Glomerular visceral epithelial cell (primary cell): ENCODE data around the gene SLC2A5.
"Not testable (repeated sequence)": the region's sequence is repeated elsewhere in the genome, so short reads cannot be mapped to it uniquely, and the experiment has no call there.

Experiments used
- DNase-seq: peaks from one replicate; pipeline ENCODE4 v3.0.0-alpha.2; 2016; ENCODE audit errors: extremely low spot score

The SLC2A5 gene

DNA sequence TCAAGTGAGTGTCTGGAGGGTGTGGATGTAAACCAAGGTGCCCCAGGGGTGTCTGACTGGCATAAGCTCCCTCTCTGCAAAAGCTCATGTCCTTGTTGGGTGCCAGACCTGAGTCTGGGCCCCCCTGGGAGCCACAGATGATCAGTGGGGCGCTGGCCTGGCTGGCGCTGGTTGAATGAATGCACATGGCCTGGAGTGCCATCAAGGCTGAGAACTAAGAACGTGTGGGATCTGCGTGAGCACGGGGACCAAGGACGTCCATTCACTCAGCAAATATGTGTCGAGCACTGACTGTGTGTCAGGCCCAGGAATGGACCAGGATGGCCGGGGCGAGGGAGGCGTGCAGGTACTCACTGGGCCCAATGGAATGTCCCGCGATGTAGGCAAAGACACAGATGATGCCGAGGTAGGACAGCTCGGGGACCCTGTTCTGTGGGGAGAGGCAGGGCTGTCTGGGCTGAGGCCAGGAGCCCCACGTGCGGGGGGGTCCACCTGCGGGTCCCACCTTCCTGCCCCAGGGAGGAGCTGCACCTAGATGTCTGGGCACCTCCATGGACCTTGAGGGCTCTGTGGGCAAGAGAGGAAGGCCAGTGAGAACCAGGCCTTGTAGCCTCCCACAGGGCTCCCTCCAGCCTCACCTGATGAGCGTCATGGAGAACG, 62.3 kb downstream of the SLC2A5 start:
- DNase-seq, result no peak

- no peak for DNase-seq
Observed at GRCh38 chr1:9005395-9005708, 64.1 kb downstream of the SLC2A5 start.

DNA sequence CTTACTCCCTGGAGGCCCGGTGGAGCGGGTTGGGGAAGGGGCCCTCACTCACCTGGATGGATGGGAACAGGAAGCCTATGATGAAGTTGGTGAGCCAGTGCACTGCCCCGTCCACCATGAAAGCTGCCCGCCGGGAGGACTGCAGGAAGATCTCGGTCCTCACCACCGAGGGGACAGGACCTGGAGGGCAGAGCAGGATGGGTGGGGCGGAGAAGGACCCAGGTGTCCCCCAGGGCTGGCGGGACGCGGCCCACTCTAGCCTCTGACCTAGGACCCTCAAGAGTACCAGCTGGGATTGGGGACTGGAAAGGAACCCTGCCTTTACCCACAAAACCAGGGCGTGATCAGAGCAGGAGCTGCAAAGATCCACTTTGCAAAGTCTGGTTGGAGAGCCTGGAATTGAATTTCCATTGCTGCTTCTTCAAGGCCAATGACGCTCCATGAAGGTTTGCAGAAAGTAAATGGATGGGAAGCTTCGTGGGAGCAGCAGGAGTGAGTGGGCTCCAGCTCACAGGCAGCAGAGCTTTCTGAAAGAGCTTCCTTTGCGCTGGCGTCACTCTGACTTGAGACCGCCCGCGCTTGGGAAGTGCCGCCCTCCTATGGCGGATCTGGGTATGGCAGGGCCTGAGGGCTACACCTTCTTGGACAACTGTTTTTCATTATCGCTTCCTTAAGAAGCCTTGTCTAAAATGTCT, 64.6 kb downstream of the SLC2A5 start:
- peak; percentile 78 for DNase-seq

DNA sequence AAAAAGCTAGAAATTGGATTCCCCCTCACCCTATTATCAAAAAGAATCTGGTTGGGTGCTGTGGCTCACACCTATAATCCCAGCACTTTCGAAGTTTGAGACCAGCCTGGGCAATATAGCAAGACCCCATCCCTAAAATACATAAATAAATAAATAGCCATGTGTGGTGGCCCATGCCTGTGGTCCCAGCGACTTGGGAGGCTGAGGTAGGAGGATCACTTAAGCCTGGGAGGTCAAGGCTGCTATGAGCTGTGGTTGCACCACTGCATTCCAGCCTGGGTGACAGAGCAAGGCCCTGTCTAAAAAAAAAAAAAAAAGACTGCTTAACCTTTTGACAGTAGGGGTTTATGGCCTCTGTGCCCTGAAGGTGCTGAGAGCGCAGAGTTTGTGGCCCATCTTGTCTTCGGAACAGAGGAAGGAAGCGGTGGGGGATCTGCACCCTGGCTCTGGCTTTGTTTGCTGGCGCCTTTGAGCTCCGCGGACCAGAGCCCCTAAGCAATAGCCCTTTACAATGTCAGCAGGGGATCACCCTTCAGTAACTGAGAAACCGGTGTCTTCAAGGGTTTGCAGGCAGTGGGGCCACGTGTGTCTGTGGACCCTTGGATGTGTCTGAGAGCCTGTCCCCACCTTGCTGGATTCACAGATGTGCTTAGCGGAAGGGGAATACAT, 65.3 kb downstream of the SLC2A5 start:
- no peak for DNase-seq

DNA sequence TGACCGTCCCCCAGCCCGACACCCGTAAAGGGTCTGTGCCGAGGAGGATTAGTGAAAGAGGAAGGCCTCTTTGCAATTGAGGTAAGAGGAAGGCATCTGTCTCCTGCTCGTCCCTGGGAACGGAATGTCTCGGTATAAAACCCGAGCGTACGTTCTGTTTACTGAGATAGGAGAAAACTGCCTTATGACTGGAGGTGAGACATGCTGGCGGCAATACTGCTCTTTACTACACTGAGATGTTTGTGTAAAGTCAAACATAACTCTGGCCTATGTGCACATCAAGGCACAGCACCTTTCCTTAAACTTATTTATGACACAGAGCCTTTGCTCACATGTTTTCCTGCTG, 67.2 kb downstream of the SLC2A5 start:
- DNase-seq, result not testable (repeated sequence)

DNA sequence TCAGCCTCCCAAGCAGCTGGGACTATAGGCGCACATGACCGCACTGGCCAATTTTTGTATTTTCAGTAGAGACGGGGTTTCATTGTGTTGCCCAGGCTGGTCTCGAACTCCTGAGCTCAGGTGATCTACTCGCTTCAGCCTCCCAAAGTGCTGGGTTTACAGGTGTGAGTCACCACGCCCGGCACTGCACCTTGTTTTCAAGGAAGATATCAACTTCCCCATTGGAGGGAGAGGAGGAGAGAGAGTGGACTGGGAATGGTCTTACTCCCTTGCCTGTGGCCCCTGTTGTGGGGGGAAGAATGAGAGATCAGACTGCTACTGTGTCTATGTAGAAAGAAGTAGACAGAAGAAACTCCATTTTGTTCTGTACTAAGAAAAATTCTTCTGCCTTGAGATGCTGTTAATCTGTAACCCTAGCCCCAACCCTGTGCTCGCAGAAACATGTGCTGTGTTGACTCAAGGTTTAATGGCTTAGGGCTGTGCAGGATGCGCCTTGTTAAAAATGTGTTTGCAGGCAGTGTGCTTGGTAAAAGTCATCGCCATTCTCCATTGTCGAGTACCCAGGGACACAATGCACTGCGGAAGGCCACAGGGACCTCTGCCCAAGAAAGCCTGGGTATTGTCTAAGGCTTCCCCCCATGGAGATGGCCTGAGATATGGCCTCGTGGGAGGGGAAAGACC, 67.8 kb downstream of the SLC2A5 start:
- DNase-seq, result not testable (repeated sequence)

DNA sequence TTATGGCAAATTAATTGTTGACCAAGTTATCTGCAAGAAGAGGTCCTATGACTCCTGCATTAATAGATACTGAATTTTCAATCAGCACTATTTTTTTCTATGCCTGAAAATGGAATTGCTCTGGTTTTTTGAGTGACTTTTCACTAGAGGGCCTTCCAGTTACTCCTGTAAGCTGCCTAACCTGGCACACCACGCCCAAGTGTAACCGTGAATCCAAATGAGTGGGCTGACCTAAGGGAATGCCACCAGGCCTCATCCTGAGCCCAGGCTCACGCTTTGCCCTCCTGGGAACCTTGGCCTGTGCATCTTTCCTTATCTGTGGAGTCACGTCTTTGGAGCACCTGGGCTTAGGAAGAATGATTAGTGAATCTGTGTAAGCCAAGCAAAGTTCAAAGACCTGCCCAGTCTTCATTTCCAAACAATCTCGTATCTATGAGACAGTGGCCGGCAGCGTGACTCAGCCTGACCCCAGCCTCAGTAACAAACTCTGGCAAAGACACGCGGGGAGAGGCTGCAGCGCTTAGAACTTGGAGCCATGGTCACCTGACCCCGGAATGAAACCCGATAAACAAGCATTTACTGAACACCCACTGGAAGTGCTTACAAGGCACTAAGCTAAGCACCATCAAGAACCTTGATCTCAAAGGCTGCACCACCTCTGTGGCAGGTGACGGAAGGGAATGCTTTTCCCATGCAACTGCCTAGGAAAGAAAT, 75.3 kb downstream of the SLC2A5 start:
- DNase-seq, result not testable (repeated sequence)

- DNase-seq, result no peak
Observed at GRCh38 chr1:8992936-8993687, 76.3 kb downstream of the SLC2A5 start.

DNA sequence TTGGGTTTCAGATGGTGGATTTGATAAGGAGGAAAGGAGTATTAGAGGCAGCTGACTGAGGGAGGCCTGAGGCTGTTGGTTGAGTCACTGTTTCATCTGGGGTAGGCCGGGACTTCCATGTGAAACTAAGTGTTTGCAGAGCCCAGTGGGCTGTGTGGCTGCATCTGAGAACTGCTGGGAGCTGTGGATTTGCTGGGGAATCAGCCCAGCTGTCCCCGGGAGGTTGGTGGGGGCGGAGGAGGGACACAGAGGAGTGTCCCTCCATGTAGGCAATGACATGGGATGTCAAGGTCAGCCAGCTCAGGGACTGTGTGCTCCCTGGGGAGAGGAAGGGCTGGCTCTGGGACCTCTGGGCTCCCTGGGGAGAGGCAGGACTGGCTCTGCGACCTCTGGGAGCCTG, 79.6 kb downstream of the SLC2A5 start:
- DNase-seq, result no peak

- no peak for DNase-seq
Observed at GRCh38 chr1:8989061-8989460, 80.4 kb downstream of the SLC2A5 start.

DNA sequence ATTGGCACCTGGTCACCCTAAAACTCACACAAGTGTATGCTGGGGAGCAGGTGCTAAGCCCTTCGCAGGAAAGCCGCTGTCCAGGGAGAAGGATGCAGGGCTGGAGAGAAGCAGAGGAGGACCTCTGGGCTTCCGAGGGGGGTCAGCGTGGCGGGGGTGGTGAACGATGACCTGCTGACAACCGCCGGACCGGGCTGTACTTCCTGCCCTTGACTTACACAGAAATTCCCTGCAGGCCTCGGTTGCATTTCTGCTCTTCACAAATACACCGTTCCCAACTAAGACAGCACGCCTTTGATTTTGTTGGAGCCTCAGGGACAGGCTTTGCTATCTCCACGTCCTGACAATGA, 80.8 kb downstream of the SLC2A5 start:
- DNase-seq, result no peak

GRCh38 chr1:8987881-8988617, 81.4 kb downstream of the SLC2A5 start:
- DNase-seq, result peak; percentile 50

GRCh38 chr1:8986814-8987190, 82.6 kb downstream of the SLC2A5 start:
- DNase-seq, result no peak

- peak; percentile 81 for DNase-seq
Observed at GRCh38 chr1:8985915-8986813, 83.3 kb downstream of the SLC2A5 start.
